HPDE6-E6E7 (cell line): ENCODE measurements around the gene ARL8A.
"Not testable (repeated sequence)": the region's sequence is repeated elsewhere in the genome, so short reads cannot be mapped to it uniquely, and the experiment has no call there.

Experiments used
- DNase-seq: peaks from one replicate; pipeline ENCODE4 v3.0.0; 2011; ENCODE audit warnings: missing footprints; ENCODE audit errors: extremely low spot score

ARL8A gene

GRCh38 chr1:202113690-202114300 is 30.7 kb downstream of the ARL8A start:
- DNase-seq: no peak

DNA sequence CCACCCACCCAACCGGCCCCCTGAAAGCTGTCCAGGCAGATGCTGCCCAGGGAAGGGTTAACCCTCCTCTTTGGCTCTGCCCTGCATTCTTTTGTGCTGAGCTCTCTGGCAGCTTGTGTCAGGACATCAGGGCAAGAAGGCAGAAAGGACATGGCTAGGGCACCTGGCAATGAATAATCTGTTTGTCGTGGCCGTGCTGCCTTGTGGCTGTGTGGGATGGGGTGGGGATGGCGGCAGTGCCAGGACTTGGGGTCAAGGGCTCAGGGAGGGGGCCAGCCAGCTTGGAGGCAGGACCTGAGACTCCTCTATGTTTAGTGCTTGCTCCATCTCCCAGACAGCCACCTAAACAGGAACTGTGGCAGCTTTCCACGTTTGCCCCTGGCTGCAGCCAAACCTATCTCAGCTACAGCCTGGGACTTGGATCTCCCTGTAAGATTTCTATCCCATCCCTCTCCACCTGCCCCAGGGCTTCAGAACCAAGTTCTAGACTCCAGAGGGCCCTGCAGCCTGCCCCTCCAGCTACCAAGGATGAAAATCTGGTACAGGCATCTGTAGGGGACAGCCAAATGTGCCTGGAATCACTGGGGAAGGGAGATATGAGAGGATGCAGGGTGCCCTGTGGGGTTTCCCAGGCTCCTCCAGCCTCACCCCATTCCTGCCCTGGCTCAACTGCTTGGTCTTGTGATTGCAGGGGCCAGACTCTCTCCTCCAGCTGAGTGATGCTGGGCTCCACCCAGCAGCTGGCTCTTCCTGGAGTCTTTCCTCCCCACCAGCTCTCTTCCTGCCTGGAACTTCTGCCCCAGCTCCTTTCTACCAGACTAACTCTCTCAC is 31.5 kb downstream of the ARL8A start:
- DNase-seq: no peak

- not testable (repeated sequence) for DNase-seq
Measured at GRCh38 chr1:202111589-202111988, 32.9 kb downstream of the ARL8A start.

DNA sequence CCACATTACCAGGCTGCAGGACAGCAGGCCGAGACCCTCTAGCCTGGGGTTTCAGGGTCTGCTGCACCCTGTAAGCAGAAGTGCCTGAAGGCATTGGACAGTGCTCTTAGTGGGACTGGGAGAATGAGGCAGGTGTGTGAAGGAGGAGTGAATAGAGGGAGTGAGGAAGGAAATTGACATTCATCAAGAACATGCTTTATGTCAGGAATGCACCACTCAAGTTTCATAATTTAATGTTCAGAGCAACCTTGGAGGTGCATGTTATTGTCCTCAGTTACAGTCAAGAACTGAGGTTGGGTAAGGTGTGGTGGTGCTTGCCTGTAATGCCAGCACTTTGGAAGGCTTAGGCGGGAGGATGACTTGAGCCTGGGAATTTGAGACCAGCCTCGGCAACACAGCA is 33.6 kb downstream of the ARL8A start:
- DNase-seq: no peak

DNA sequence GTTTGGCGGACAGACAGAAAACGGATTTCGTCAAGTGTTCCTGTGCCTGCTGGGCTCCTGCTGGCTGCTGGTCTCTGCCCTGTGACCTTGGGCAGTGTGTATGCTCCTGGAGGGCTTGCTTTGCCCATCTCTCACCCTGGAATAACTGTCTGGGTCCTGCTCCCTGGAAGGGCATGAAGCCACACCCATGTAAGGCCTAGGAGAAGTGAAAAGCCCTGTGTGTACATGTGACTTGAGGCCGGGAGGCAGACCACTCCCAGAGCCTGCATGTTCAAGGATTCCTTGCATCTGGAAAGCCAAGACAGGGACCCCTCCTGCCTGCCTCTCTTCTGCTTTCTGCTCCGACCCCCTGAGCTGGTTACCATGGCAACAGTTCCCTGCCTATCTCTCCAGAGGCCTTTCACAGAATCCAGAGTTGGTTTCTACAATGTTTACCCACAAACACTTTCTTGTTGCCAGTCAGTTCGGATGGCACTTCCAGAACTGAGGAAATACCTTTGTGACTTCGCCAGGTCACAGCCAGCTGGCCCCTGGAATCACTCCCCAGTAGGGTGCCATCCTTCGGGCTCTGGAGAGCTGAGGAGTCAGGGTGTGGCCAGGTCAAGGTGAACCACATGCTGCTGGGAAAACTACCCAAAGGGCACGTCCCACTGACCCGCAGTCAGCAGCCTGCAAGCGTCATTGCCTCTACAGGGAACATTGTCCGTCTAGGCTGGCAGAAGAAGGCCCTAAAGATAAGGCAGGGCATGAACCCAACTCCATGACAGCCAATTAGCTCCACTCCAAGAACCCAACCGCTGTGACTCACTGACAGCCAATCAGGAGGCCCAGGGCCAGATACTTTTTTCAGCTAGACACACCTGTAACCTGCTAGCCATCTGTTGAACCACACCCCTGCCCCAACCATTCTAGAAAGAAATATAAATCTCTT is 36.5 kb downstream of the ARL8A start:
- DNase-seq: no peak

GRCh38 chr1:202107321-202107761 is 37.2 kb downstream of the ARL8A start:
- DNase-seq: no peak

- DNase-seq: no peak
Measured at GRCh38 chr1:202106340-202107254, 37.9 kb downstream of the ARL8A start.

- DNase-seq: peak; percentile 68
Measured at GRCh38 chr1:202105571-202106339, 38.8 kb downstream of the ARL8A start.

DNA sequence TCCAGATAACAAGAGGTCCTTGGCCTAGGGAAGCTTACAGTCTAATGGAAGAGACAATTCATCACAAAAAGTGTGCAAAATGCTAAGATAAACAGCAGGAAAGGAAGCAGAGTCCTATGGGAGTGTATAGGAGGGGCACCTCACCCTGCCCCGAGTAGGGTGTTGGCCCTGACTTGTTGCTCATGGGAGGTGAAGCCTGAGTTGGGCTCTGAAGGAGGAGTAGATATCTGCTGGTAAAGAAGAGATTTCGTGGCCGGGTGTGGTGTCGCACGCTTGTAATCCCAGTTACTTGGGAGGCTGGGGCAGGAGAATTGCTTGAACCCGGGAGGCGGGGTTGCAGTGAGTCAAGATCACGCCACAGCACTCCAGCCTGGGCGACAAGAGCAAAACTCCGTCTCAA is 40.5 kb downstream of the ARL8A start:
- DNase-seq: no peak

- DNase-seq: no peak
Measured at GRCh38 chr1:202101184-202101583, 43.4 kb downstream of the ARL8A start.

DNA sequence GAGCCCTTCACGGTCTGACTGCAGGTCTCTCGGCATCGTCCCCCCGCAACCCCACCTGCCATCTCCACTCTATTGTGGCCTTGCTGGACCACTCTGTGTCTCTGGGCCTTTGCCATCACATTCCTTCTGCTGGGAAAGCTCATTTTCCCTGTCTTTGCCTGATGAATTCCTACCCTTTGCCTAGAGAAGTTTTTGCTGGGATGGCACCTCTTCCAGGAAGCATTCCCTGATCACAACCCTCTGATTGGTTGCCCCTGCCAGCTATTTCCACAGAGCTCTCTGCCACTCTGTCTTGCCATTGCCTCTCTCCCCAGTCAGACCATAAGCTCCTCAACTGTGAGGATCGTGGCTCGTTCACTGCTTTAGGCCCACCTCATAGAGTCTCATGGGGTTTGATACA is 50.7 kb downstream of the ARL8A start:
- DNase-seq: no peak

DNA sequence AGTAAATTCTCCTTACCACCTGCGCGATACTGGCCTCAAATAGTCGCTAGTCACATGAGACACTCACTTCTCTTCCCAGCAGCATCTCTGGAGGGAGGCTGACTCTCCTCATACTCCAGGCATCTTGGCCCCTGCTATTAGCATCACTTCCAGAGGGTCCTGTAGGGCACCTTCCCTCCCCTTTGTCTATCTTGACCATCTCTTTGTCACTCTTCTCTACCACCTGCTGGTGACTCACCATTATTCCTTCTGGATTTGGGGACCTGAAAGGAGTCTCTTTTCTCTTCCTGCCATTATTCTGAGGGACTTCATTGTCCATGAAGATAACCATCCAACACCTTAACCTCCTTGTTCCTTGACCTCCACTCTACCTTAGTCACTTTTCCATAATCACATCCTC is 53.5 kb downstream of the ARL8A start:
- DNase-seq: no peak

DNA sequence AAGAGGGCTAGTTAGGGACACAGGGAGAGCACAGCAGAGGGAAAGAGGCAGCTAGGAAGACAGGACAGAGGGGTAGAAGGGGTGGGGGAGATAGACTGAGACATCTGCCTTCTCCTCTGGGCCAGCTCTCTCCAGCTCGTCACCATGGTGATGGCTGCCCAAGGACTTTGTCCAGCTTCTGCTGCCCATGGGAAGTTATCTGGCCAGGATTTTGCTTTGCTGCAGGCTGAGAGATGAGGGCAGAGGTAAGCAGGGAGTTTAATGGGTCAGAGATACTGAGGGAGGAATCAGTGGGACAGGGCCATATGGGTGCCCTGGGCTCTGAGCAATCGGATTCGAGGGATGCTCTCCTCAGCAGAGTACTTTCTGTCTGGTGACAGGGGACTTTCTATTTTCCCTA is 56.3 kb downstream of the ARL8A start:
- DNase-seq: no peak

GRCh38 chr1:202086579-202087350 is 57.8 kb downstream of the ARL8A start:
- DNase-seq: no peak

- no peak for DNase-seq
Measured at GRCh38 chr1:202085682-202086373, 58.7 kb downstream of the ARL8A start.

DNA sequence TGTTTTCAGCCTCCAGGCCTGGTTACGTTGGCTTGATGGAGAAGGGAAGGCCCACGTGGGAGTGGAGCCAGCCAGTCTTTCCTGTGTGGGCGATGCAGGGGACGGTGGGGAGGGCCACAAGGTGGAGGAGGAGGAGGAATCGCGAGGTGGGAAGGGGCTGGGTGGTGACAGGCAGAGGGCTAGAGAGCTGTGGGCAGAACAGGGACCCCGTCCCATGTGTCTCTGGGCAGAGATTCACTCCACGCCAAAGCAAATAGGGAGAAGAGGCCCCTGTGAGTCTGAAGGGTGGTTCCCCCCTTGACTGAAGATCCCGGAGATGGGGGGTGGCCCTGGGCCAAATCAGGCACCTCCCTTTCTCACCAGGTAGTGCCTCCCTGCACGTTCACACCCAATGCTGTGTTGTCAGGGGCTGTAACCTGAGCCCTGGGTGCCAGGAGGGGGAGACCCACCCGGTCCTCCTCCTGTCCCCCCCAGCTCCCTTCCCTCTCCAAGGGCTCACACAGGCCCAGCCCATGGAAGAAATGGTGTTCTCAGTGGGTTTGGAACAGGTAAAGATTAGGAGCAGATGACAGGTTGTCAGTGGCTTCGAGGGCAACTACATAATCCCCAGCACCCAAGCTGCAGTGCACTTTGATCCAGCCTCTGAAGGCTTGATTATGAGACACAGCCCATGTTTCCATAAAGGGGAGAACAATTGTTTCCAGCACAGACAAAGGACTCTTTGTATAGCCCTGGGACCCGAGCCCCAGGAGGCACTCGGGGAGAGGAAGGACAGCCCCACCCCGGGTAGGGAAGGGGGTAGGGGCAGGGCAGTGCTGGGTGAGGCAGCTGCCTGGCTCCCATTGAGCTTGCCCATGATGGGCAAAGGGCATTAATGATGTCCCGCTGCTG is 59.5 kb downstream of the ARL8A start:
- no peak for DNase-seq
